Activated naive CD8-positive, alpha-beta T cell treated with anti-CD3 and anti-CD28 coated beads for 36 hours (primary cell): ENCODE results near the gene TAS2R40. TPM values are rescaled to one million over a fixed set of nuclear protein-coding genes. Genes with fewer than 3 reads are reported as not detected.
A peak's percentile ranks its signal among the peaks of the same experiment; 100 is the strongest.

Source experiments
- DNase-seq: peaks from one replicate; pipeline ENCODE4 v3.0.0; 2021
- H3K27ac Mint-ChIP-seq: one replicate; pipeline ENCODE4 v1.8.0; 2022; ENCODE audit warnings: mild to moderate bottlenecking, moderate library complexity, mixed read lengths
- H3K27me3 Mint-ChIP-seq: one replicate; pipeline ENCODE4 v1.8.0; 2022; ENCODE audit warnings: mild to moderate bottlenecking, mixed read lengths
- H3K36me3 Mint-ChIP-seq: one replicate; pipeline ENCODE4 v1.8.0; 2021; ENCODE audit warnings: mild to moderate bottlenecking, mixed read lengths
- H3K4me1 Mint-ChIP-seq: one replicate; pipeline ENCODE4 v1.8.0; 2021; ENCODE audit warnings: mixed read lengths
- H3K4me3 Mint-ChIP-seq: one replicate; pipeline ENCODE4 v1.8.0; 2022; ENCODE audit warnings: mild to moderate bottlenecking, moderate library complexity, mixed read lengths
- H3K9me3 Mint-ChIP-seq: one replicate; pipeline ENCODE4 v1.8.0; 2022; ENCODE audit warnings: mixed read lengths
- total RNA-seq, 2 experiments: library from RNA; stranded (reverse); gene quantifications; one replicate each; pipeline ENCODE4 v1.2.3, GENCODE V29; 2021

The TAS2R40 gene
- total RNA-seq, 2 experiments from 2014 or later, result not detected

GRCh38 chr7:143214789-143215679 is 6.8 kb upstream of the TAS2R40 start:
- no peak overlapping the region for H3K27ac Mint-ChIP-seq

GRCh38 chr7:143216151-143216550 is 5.7 kb upstream of the TAS2R40 start:
- Mint-ChIP-seq H3K4me3 (no peak overlapping the region), H3K27me3 (no peaks in the 10 kb centered on the region), H3K36me3 (no peaks in the 10 kb centered on the region), H3K27ac (no peak overlapping the region), H3K4me1 (no peaks in the 10 kb centered on the region), H3K9me3 (no peaks in the 10 kb centered on the region)
- no peak for DNase-seq

More at GRCh38 chr7:143214789-143215679, 6.8 kb upstream of the TAS2R40 start:
- DNase-seq, result peak; percentile 44
- no peaks in the 10 kb centered on the region for H3K27me3 Mint-ChIP-seq
- H3K4me1 Mint-ChIP-seq, result no peaks in the 10 kb centered on the region
- no peaks in the 10 kb centered on the region for H3K36me3 Mint-ChIP-seq
- H3K9me3 Mint-ChIP-seq, result no peaks in the 10 kb centered on the region
- no peak overlapping the region for H3K4me3 Mint-ChIP-seq

- Mint-ChIP-seq H3K27me3 (no peaks in the 10 kb centered on the region), H3K4me1 (no peaks in the 10 kb centered on the region), H3K36me3 (no peaks in the 10 kb centered on the region), H3K4me3 (no peak overlapping the region), H3K9me3 (no peaks in the 10 kb centered on the region), H3K27ac (no peak overlapping the region)
- DNase-seq, result no peak
Measured at GRCh38 chr7:143216686-143217085, 5.2 kb upstream of the TAS2R40 start.

GRCh38 chr7:143217806-143218205 is 4.0 kb upstream of the TAS2R40 start:
- Mint-ChIP-seq H3K36me3 (no peaks in the 10 kb centered on the region), H3K4me1 (no peaks in the 10 kb centered on the region), H3K27me3 (peaks cover 6% of the 10 kb centered on the region), H3K9me3 (no peaks in the 10 kb centered on the region), H3K27ac (no peak overlapping the region), H3K4me3 (no peak overlapping the region)
- no peak for DNase-seq

GRCh38 chr7:143221286-143221685 is 551 bp upstream of the TAS2R40 start:
- H3K9me3 Mint-ChIP-seq, result no peaks in the 10 kb centered on the region
- no peak overlapping the region for H3K27ac Mint-ChIP-seq
- H3K27me3 Mint-ChIP-seq, result peaks cover 8% of the 10 kb centered on the region
- no peak overlapping the region for H3K4me3 Mint-ChIP-seq
- no peak for DNase-seq
- H3K36me3 Mint-ChIP-seq, result no peaks in the 10 kb centered on the region
- H3K4me1 Mint-ChIP-seq, result no peaks in the 10 kb centered on the region

- H3K27ac Mint-ChIP-seq, result no peak overlapping the region
- peaks cover 8% of the 10 kb centered on the region for H3K27me3 Mint-ChIP-seq
- no peak overlapping the region for H3K4me3 Mint-ChIP-seq
- no peak for DNase-seq
- H3K9me3 Mint-ChIP-seq, result no peaks in the 10 kb centered on the region
- H3K4me1 Mint-ChIP-seq, result no peaks in the 10 kb centered on the region
- no peaks in the 10 kb centered on the region for H3K36me3 Mint-ChIP-seq
Measured at GRCh38 chr7:143222782-143223181, 945 bp downstream of the TAS2R40 start.

GRCh38 chr7:143223784-143224183 is 1.9 kb downstream of the TAS2R40 start:
- no peaks in the 10 kb centered on the region for H3K36me3 Mint-ChIP-seq
- H3K4me1 Mint-ChIP-seq, result no peaks in the 10 kb centered on the region
- H3K4me3 Mint-ChIP-seq, result no peak overlapping the region
- DNase-seq, result no peak
- H3K9me3 Mint-ChIP-seq, result no peaks in the 10 kb centered on the region
- H3K27ac Mint-ChIP-seq, result no peak overlapping the region
- H3K27me3 Mint-ChIP-seq, result peaks cover 8% of the 10 kb centered on the region

- H3K36me3 Mint-ChIP-seq, result no peaks in the 10 kb centered on the region
- H3K4me1 Mint-ChIP-seq, result no peaks in the 10 kb centered on the region
- no peaks in the 10 kb centered on the region for H3K9me3 Mint-ChIP-seq
- no peak for DNase-seq
- H3K27ac Mint-ChIP-seq, result no peak overlapping the region
- peaks cover 8% of the 10 kb centered on the region for H3K27me3 Mint-ChIP-seq
- no peak overlapping the region for H3K4me3 Mint-ChIP-seq
Measured at GRCh38 chr7:143225047-143225446, 3.2 kb downstream of the TAS2R40 start.

GRCh38 chr7:143227806-143228205 is 6.0 kb downstream of the TAS2R40 start:
- H3K4me1 Mint-ChIP-seq, result no peaks in the 10 kb centered on the region
- no peak overlapping the region for H3K4me3 Mint-ChIP-seq
- no peak for DNase-seq
- H3K9me3 Mint-ChIP-seq, result no peaks in the 10 kb centered on the region
- H3K27me3 Mint-ChIP-seq, result peaks cover 2% of the 10 kb centered on the region
- no peaks in the 10 kb centered on the region for H3K36me3 Mint-ChIP-seq
- H3K27ac Mint-ChIP-seq, result no peak overlapping the region

GRCh38 chr7:143229054-143229790 is 7.4 kb downstream of the TAS2R40 start:
- DNase-seq, result no peak
- Mint-ChIP-seq H3K4me3 (no peak overlapping the region), H3K36me3 (no peaks in the 10 kb centered on the region), H3K4me1 (no peaks in the 10 kb centered on the region), H3K27me3 (no peaks in the 10 kb centered on the region), H3K9me3 (no peaks in the 10 kb centered on the region), H3K27ac (no peak overlapping the region)

GRCh38 chr7:143230602-143231457 is 9.0 kb downstream of the TAS2R40 start:
- no peaks in the 10 kb centered on the region for H3K36me3 Mint-ChIP-seq
- peaks cover 8% of the 10 kb centered on the region for H3K27me3 Mint-ChIP-seq
- no peaks in the 10 kb centered on the region for H3K9me3 Mint-ChIP-seq
- no peak for DNase-seq
- H3K4me1 Mint-ChIP-seq, result no peaks in the 10 kb centered on the region
- H3K27ac Mint-ChIP-seq, result no peak overlapping the region
- no peak overlapping the region for H3K4me3 Mint-ChIP-seq

GRCh38 chr7:143233816-143234532 is 12.1 kb downstream of the TAS2R40 start:
- Mint-ChIP-seq H3K4me3 (no peak overlapping the region), H3K27ac (no peak overlapping the region), H3K27me3 (peaks cover 8% of the 10 kb centered on the region), H3K4me1 (no peaks in the 10 kb centered on the region), H3K9me3 (peaks cover 14% of the 10 kb centered on the region), H3K36me3 (peaks cover 7% of the 10 kb centered on the region)
- no peak for DNase-seq

- H3K36me3 Mint-ChIP-seq, result peaks cover 7% of the 10 kb centered on the region
- no peak overlapping the region for H3K4me3 Mint-ChIP-seq
- peaks cover 14% of the 10 kb centered on the region for H3K9me3 Mint-ChIP-seq
- H3K27ac Mint-ChIP-seq, result no peak overlapping the region
- H3K4me1 Mint-ChIP-seq, result no peaks in the 10 kb centered on the region
- peaks cover 8% of the 10 kb centered on the region for H3K27me3 Mint-ChIP-seq
- DNase-seq, result no peak
Measured at GRCh38 chr7:143234533-143234875, 12.7 kb downstream of the TAS2R40 start.

GRCh38 chr7:143235561-143235960 is 13.7 kb downstream of the TAS2R40 start:
- Mint-ChIP-seq H3K9me3 (peaks cover 14% of the 10 kb centered on the region), H3K36me3 (peaks cover 7% of the 10 kb centered on the region)
- no peak for DNase-seq

More at GRCh38 chr7:143235561-143235960, 13.7 kb downstream of the TAS2R40 start:
- peaks cover 3% of the 10 kb centered on the region for H3K4me1 Mint-ChIP-seq
- H3K4me3 Mint-ChIP-seq, result no peak overlapping the region
- no peak overlapping the region for H3K27ac Mint-ChIP-seq
- H3K27me3 Mint-ChIP-seq, result peaks cover 8% of the 10 kb centered on the region
